Neural progenitor cell (in vitro differentiated cells): ENCODE measurements around the gene AXL.

ENCODE experiments used
- CTCF ChIP-seq: fragments of 200-600 bp; sonication (generic); IDR thresholded peaks from 2 replicates; pipeline ENCODE4 v1.5.1; 2017; ENCODE audit warnings: antibody characterized with exemption, mild to moderate bottlenecking
- EZH2 ChIP-seq: fragments of 200-600 bp; sonication (generic); IDR thresholded peaks from 2 replicates; pipeline ENCODE4 v1.6.1; 2017; ENCODE audit warnings: antibody characterized with exemption, mild to moderate bottlenecking, moderate library complexity

- no peak for TF ChIP-seq CTCF
- TF ChIP-seq EZH2, result no peak
Observed at GRCh38 chr19:41253660-41254059, 34.6 kb downstream of the AXL start.
